H1 (cell line): Measurements from ENCODE around the gene CCNK. TPM values are rescaled to one million over a fixed set of nuclear protein-coding genes. Genes with fewer than 3 reads are reported as not detected.

Experiments
- ATF2 ChIP-seq: IDR thresholded peaks from 2 replicates; pipeline ENCODE4 v1.6.1; 2012; ENCODE audit warnings: low read length, inconsistent platforms
- CBX8 ChIP-seq: fragments of 300-800, 300-1000 bp; sonication (generic); IDR thresholded peaks from 2 replicates; pipeline ENCODE4 v1.7.1; 2016; ENCODE audit warnings: low read depth, low read length, borderline replicate concordance
- KDM1A ChIP-seq: fragments of 200-600, 300-600 bp; sonication (generic); IDR thresholded peaks from 2 replicates; pipeline ENCODE4 v1.7.1; 2016; ENCODE audit warnings: mild to moderate bottlenecking, low read length, borderline replicate concordance
- polyA plus RNA-seq, 7 experiments: library from polyadenylated mRNA; depleted of rRNA in 3 of 7; stranded (reverse) in 5 of 7; unstranded in 2 of 7; fragments of >200 nt in 5 of 7; fragments of 200-250 nt in 2 of 7; gene quantifications; 1 replicate in 5 of 7; 2 replicates in 1 of 7; 4 replicates in 1 of 7; pipeline versions ENCODE4 v1.2.1 to v1.2.3, GENCODE V29; 2011 to 2013; ENCODE audit warnings: missing spikeins in 2 of 7, mixed read lengths in 2 of 7
- total RNA-seq: library from RNA; stranded (reverse); fragmentation: NEBNext Ultra II Directional; extraction: Animal tissue kit (Norgen Biotek cat#: 25700); gene quantifications from 2 replicates; pipeline ENCODE4 v1.2.1, GENCODE V29; 2021

The CCNK gene
- total and polyA plus RNA-seq, 2 of the 8 experiments (the other 6 are each of a cell fraction or from before 2014, with no cell fraction given): 10.7 to 82.7 TPM

GRCh38 chr14:99462210-99462609 lies 19.0 kb upstream of the CCNK start (continued):
- TF ChIP-seq KDM1A (no peak), ATF2 (no peak), CBX8 (no peak)
